ENCODE data around the gene HSPA12B. TPM values are rescaled to one million over a fixed set of nuclear protein-coding genes. Genes with fewer than 3 reads are reported as not detected.
A peak's percentile ranks its signal among the peaks of the same experiment; 100 is the strongest.

Gene HSPA12B
- total RNA-seq, 1 donor from 2014 or later = 28.0 TPM

DNA sequence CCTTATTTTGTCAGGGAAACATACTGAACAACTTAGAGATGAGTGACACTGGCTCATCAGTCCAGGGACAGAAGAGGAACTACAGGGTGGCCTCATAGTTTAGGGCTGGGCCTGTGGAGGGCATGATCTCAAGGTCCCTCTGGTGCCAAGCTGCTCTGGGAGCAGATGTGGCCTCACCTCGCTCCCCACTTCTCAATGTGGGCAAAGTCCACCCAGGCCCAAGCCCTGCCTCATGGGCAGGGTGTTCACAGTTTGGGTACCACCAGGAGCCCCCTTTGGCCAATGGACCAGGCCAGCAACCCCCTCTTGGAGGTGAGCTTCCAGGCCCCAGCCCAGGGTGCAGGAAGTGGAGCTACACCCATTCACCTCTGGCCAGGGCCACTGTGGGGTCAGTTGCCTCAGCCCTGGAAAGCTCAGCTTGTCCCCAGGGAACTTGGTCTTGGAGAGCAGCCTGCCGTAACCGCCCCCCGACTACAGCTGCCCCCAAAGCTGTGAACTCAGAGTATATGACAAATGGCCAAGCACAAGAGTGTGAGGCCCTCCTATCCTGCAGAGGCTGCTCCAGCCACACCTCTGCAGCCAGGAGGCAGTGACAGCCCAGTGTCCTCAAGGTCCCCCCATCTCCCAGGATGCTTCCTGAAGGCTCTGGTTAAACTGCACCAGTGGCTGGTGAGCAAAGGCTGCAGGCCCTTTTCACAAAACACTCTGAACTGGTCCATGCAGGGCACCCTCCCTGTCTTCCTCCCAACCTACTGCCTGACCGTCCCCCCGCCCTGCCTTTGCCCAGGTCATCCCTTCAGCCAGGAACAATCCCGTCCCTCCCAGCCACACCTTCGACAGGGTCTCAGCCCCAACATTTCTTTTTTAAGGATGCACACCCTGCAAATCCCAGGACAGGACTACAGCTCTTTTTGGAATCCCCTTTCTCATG, 31.5 kb downstream of the HSPA12B start:
- no peak for DNase-seq (ENCODE audit: low spot score)

DNA sequence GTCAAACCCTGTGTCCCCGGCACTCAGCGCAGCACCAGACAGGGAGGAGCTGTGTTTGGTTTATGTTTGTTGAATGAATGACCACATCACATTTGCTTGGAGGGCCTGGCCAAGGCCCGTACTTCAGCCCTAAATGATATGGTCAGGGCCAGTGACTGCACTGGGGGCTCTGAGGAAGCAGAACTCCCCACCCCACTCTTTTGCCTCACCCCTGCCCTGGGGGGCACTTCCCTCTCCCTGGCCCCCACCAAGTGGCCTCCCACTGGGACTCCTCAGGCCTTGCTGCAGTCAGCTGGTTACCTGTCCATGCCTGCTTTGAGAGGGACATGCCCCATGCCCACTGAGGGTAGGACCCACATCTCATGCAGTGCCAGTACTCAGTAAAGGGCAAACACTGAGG, 32.2 kb downstream of the HSPA12B start:
- no peak for DNase-seq (ENCODE audit: low spot score)

DNA sequence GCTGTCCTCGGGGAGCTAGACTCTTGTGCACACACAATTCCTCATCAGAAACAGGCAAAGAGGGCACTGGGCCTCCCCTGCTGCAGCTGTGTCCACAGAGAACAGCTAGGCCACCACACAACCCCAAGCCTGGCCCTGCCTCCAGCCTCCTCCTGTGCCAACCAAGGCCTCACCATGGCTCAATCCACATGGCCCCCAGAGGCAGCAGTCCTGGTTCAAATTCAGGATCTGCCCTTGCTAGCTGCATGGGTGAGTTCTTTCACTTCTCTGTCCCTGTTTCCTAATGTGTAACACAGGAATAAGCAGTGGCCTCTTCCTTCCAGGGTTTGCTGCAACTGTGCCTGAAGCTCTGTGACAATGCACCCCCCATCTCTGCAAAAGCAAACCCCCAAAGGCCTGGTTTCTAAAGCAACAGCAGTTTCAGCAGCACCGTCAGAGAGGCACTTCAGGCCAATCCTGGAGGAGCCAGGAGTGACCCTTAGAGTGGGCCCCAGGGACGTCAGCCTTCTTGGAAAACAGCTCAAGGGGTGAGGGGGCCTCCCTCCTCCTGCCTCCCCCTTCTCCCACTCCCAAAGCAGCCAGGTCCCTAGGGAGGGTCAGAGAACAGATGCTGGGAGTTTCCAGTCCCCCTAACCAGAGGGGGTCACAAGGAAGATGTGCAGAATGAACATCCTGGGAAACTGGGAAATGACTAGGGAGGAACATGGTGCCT, 32.8 kb downstream of the HSPA12B start:
- no peak for DNase-seq (ENCODE audit: low spot score)

DNA sequence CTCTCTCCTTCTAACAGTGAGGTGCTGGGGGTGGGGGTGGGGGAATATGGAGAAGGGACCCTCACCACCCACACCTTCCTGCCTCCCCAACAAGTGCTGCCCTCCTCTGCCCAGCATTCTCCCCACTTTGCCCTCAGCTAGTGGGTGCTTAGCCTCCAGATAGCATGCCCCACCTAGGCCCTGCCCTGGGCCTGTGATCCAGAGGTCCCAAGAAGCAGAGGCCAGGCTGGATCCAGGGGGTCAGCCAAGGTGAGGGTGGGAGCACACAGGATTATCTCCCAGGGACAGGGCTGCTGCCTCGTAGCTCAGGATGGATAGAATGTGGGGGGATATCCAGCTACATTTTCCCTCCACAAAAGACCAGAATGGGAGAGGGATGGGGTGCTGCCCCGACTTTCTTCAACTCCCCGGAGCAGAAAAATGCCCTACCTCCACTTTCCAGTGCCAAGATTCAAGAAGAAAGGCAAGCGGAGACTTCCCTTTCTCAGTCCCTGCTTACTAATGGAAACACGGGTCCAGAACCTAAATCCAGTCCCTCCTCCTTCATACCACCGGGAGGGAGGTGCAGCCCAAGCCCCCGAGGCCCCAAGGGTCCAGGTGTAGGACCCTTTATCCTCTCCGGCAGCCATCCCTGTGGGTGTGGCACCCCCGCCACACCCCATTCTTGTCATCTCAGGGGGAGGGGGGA, 34.1 kb downstream of the HSPA12B start:
- DNase-seq (ENCODE audit: low spot score) = no peak

DNA sequence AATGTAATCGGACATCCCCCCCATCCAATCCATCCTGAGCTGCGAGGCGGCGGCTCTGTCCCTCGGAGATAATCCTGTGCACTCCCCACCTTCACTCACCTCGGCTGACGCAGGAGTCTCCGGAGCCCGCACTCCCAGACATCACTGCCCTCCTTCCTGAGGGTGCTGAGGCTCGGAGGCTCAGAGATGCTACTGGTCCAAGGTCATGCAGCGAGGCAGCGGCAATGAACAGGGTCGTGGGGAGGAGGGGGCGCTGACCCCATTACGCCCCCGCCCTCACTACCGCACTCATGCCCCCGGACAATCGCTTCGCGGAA, 34.6 kb downstream of the HSPA12B start:
- DNase-seq (ENCODE audit: low spot score) = no peak

DNA sequence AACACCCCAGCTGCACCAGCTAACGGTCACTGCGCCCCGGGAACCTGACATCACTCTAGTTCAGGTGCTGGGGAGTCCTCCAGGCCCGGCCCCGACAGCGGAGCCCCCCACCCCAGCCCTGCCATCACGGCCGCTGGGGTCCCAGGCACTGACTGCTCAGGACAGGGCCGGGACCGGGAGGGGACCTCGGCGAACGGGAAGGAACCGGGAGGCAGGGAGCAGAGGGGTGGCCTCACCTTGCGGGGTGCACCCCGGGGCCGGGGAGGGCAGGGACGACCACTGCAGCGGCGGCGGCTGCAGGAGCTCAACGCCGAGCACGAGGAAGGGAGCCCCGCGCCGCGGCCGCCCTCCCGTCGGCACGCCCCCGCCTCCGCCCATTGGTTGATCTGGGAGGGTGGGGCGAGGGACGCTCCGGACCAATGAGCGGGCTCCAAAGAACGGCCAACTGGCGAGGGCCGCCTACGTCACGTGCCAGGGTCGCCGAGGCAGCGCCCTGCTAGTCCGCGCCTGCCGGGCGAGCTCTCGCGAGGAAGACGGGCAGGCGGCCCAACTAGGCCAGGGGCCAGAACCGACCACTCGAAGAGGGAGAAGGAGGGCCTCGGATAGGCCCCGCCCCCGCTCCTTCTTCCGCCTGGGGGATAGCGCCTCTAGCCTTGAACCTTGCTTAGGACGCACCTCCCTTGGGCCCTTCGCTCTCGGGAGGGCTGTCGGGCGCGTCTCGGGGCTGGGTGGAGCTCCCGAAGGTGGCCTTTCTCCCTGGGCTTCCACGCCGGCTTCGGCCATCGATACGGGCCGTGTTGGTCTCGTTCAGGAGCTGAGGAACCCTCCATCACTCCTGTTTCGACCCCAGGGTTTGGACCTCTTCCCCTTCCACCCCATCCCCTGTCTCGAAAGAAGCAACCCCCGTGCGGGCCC, 35.2 kb downstream of the HSPA12B start, which contains the start of gene ADISSP:
Gene ADISSP, minus strand, starts transcription at position 327 of the 915 bp plus-strand sequence. CDS start 7,653 bp downstream, outside the sequence.
- peak; percentile 100 for DNase-seq (ENCODE audit: low spot score)

DNA sequence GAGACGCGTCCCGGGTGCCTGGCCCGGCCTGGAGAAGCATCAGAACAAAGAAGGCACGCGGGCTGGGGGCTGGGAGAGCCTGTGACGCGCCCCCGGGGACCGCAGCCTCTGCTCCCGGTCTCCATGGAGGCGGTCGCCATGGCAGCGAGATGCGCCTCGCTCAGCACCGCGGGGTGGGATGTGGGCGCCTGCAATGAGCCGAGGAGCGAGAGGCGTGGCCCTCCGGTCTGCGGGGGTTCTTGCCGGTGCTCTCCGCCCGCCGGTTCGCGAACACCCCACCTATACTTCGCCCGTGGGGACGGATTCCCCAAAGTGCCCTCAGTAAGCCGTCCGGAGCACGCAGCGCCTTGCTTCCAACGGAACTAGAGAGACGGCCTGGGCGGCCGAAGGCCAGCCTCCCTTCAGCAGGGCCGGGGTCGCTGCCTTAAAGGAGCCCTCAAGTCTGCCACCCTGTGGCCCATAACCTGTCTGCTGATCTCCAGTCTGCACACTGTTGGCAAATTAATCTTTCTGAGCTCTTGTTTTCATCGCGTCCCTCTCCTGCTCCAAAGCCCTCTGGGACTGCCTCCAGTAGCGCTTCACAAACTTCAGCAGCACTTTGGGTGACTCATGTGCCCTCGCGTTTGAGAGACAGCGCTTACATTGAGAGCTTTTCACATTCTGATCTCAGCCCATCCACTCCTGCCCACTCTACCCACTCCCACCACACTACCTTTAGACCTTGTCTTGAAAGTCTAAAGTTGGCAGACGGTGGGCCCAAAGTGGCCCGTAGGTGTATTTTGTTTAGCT, 36.1 kb downstream of the HSPA12B start:
- no peak for DNase-seq (ENCODE audit: low spot score)

DNA sequence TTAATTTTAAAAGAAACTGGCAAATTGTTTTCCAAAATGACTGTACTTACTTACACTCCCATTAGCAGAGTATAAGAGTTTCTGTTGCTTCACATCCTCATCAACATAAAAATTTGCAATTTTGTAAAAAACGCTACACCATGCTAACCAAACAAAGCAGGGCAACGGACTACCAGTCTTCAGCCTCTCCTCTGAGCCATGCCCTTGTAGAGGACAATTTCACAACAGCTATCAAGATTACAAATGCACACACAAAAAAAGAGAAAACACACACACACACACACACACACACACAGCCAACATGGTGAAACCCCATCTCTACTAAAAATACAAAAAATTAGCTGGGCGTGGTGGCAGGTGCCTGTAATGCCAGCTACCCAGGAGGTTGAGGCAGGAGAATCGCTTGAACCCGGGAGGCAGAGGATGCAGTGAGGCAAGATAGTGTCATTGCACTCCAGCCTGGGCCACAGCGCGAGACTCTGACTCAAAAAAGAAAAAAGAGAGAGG, 39.1 kb downstream of the HSPA12B start:
- DNase-seq (ENCODE audit: low spot score) = no peak

DNA sequence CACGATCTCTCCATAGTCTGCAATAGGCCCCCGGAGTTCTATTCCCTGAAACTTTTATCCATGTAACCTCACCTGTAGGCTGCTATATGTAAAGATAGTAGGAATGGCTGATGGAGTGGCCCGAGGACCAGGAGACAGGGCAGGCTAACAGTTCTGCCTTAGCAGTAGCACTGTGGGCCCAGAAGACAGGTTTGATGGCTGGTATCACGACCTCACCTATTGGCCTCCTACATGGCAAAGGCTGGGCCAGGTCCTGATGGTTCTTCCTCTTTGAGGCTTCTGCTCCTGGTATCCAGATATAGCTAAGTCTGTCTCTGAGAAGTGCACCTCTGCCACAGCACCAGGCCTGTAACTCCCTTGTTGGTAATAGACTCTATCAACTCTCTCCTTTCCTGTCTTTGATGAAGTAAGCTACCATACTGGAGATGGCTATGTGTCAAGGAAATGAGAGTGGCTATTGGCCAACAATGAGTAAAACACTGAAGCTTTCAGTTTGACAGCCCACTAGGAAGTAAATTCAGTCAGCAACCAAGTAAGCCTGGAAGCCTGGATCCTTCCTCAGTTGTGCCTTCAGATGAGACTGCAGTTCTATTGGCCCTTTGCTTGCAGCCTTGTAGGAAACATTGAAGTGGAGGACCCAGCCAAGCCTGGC, 43.1 kb downstream of the HSPA12B start:
- no peak for DNase-seq (ENCODE audit: low spot score)

DNA sequence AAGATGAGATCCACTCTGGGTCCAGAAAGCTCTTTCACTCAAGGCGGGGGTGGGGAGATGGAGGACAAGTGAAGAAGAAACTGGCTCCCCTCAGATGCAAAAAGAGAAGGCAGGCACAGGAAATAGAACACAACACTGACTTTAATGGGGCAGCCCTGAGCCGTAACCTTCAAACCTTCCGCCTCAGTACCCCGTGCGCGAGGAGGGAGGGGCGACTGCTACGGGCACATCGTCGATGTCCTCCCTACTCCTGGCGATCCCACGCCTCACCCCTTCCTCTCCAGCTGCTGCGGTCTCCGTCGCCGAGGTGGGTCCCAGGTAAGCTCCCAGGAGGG, 44.9 kb downstream of the HSPA12B start:
- no peak for DNase-seq (ENCODE audit: low spot score)

DNA sequence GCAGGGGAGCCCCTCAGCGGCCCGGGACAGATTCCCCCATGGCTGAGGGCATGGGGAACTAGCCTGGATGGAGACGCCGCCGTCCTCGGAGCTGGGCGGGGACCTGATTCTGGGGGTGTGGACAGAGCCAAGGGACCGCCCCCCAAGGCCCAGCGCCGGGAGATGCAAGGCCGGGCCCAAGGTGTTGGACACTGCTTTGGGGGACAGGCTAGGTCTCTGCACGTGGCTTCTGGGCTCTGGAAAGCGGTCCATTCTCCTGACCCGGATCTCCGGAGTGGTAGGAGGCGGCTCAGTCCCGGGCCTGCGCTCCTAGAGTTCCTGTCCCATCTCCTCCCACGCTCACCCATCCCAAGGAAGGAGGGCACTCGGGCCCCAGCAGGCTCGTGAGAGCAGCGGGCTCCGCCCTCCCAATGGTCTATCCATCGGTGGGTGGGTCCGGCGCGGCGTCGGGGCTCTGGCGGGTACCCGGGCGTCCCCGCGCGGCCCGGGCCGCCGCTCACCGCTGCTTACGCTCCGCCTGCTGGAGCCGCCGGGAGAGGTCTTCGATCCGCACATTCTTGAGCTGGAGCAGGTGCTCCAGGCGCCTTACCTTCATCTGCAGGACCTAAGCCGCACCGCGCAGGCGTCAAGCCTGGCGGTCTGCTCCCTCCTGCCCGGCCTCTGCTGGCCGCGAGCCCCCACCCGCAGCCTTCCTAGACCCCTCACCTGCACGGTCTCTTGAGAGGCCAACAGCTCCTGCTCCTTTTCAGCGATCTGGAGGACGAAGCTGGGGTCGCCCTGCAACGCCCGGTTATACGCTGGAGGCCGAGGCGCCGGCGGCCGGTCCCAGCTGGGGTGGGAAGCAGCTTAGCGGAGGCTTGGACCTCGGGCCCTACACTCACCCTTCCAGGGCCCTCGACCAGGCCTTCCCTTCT, 45.5 kb downstream of the HSPA12B start:
- DNase-seq (ENCODE audit: low spot score) = no peak

DNA sequence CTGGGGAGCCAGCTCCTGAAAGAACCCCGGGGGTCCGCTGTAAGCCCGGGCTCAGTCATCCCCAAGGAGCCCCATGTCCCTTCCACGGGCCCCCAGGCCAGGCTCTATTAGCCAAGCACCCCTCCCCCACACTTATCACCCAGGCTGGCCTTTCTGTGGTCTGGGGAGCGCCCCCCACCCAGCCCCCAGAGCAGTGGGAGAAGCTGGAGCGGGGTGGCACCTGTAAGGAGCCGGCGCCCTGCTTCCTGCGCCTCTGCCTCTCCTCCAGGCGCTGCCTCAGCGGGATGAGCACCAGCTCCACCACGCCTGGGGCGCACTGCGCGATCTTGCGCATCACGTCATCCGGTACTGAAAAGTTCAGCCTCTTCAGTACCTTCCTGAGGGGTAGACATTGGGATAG, 46.5 kb downstream of the HSPA12B start:
- no peak for DNase-seq (ENCODE audit: low spot score)

DNA sequence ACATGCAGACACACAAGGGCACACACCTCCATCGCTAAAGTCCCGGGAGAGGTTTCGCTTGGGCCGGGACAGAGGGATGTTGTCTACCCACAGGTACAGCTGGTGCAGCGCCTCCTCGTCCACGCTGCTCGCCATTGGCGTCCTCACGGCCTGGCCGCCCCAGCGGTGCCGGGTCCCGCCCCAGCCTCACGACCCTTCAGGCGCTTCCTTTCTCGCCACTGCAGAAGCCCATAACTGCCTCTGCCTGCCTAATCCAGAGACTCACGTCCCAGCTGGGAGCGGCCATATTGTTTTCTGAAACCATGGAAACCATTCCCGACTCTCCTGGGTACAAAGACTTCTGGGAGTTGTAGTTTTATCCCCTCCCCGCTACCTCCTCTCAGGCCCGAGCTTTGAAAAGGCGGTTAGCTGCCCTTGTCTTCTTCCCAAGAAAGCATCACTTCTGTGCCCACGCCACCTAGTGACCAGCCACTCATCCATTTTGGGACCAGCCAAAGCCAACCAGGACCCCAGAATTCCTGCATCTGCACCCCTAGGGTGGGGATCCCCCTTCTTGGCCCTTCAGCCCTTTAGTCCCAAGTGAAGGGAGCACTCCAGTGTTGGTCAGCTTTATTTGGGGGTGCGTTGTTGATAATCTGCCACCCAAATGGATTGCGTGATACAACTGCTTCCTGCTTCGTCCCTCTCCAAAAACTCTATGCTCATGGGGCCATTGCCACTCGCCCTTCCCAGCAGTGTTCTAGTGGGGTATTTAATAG, 48.8 kb downstream of the HSPA12B start, which contains the start of gene SPEF1:
Gene SPEF1, minus strand, starts transcription at position 296 of the 758 bp plus-strand sequence. Its CDS starts 161 bp downstream, at position 135.
- no peak for DNase-seq (ENCODE audit: low spot score)

DNA sequence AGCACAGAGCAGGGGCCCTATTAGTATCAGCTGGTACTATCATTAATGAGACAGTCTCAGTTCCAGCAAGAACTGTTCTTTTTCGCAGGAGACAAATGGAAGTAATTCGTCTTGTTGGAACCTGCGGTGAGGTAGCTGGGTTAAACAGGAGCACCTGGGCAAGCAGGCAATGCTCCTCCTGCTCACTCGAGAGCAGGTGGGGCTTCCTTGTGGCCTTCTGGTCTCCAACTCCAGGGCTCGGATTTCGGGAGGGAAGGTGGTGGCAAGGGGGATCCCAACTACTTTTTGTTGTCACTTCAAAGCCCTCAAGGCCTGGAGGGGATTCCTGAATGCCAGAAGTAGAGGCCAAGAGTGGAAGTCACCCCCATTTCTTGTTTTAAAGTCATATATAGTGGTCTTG, 50.1 kb downstream of the HSPA12B start:
- no peak for DNase-seq (ENCODE audit: low spot score)

DNA sequence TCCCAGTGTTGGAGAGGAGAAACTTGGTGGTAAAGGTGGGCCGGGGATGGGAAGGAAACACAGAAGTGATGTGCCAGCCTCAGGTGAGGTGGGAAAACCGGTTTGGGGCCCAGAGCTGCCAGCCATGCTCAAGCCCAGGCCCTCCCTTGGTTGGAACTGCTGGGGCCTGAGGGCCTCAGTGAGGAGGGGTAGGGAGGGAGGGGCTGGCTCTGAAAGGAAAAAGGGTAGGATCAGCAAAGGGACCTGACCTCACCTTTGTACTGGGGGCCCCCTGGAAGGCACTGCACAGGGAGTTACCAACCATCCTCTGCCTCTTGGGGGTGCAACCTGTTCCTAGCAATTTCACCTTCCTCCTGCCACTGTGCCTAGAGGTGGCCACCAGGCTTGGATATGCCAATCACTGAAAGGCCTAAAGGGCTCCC, 50.6 kb downstream of the HSPA12B start:
- no peak for DNase-seq (ENCODE audit: low spot score)

DNA sequence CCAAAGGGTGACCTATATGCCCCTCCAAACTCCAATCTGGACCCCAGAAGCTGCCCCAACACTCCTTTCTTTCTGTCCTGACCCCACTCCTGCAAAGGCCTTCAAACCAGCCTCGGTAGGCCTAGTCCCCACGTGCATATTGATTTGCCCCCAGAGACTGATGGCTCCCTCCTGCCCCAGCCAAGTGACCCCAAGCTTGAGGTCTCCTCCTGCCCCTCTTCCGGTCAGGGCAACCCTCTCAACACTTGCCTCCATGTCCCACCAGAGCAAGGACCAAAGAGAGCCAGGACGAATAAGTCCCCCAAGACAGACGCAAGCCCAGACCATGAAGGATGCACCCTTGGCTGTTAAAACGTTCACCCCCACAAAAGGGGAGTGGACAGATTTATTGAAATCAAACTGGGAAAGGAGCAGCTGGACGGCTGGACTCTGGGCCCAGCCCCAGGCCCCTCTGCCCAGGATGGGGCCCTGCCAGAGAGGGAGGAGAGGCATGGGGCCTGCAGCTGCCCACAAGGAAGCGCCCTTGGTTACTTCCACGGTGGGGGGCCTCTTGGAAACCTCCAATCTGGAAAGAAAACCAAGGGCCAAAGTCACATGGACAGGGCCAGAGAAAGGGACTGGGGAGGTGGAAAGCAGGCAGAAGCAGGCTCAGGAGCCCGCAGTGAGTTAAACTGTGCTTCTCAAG, 51.2 kb downstream of the HSPA12B start:
- no peak for DNase-seq (ENCODE audit: low spot score)
